ENCODE data around the gene RRP12.

RRP12 gene

GRCh38 chr10:97372233-97372875 is 28.8 kb downstream of the RRP12 start:
- no peak overlapping the region for H3K27ac Mint-ChIP-seq
- no peak for ATAC-seq (replicated peaks)
- peaks cover 0 to 3% of the 10 kb centered on the region in 2 donors for H3K4me1 Mint-ChIP-seq
- H3K36me3 Mint-ChIP-seq: peaks cover 58 to 73% of the 10 kb centered on the region in 2 donors
- no peaks in the 10 kb centered on the region for H3K27me3 Mint-ChIP-seq
- no peak for DNase-seq
- H3K4me3 Mint-ChIP-seq: no peak overlapping the region
- H3K9me3 Mint-ChIP-seq: no peaks in the 10 kb centered on the region

GRCh38 chr10:97371696-97372095 is 29.4 kb downstream of the RRP12 start:
- Mint-ChIP-seq H3K36me3 (peaks cover 65 to 79% of the 10 kb centered on the region in 2 donors), H3K4me3 (no peak overlapping the region), H3K27me3 (no peaks in the 10 kb centered on the region), H3K27ac (no peak overlapping the region), H3K4me1 (peaks cover 3 to 9% of the 10 kb centered on the region in 2 donors), H3K9me3 (no peaks in the 10 kb centered on the region)
- DNase-seq: no peak
- no peak for ATAC-seq (replicated peaks)

- no peaks in the 10 kb centered on the region for H3K27me3 Mint-ChIP-seq
- H3K9me3 Mint-ChIP-seq: no peaks in the 10 kb centered on the region
- DNase-seq (no peak), ATAC-seq (replicated peaks) (no peak)
- peaks cover 19 to 37% of the 10 kb centered on the region in 2 donors for H3K4me1 Mint-ChIP-seq
- no peak overlapping the region for H3K4me3 Mint-ChIP-seq
- H3K36me3 Mint-ChIP-seq: peaks cover 83 to 91% of the 10 kb centered on the region in 2 donors
- peak overlapping the region; percentile 94 for H3K27ac Mint-ChIP-seq
These were observed 34.0 kb downstream of the RRP12 start for GRCh38 chr10:97367126-97367649.

GRCh38 chr10:97366572-97366971 is 34.6 kb downstream of the RRP12 start:
- H3K4me3 Mint-ChIP-seq: peak overlapping the region; percentile 20 to 70
- peaks cover 19 to 37% of the 10 kb centered on the region in 2 donors for H3K4me1 Mint-ChIP-seq
- H3K27ac Mint-ChIP-seq: peak overlapping the region; percentile 94
- H3K27me3 Mint-ChIP-seq: no peaks in the 10 kb centered on the region
- H3K9me3 Mint-ChIP-seq: no peaks in the 10 kb centered on the region
- ATAC-seq (replicated peaks) (no peak), DNase-seq (no peak)
- peaks cover 78 to 85% of the 10 kb centered on the region in 2 donors for H3K36me3 Mint-ChIP-seq

GRCh38 chr10:97365761-97366351 is 35.3 kb downstream of the RRP12 start:
- Mint-ChIP-seq H3K9me3 (no peaks in the 10 kb centered on the region), H3K4me1 (peaks cover 19 to 37% of the 10 kb centered on the region in 2 donors), H3K4me3 (peak overlapping the region; percentile 59 to 70), H3K27ac (peak overlapping the region; percentile 94), H3K27me3 (no peaks in the 10 kb centered on the region), H3K36me3 (peaks cover 77 to 86% of the 10 kb centered on the region in 2 donors)
- peak; percentile 88 for ATAC-seq (replicated peaks)
- no peak for DNase-seq

- no peak for DNase-seq
- Mint-ChIP-seq H3K36me3 (peaks cover 71 to 79% of the 10 kb centered on the region in 2 donors), H3K27ac (peak overlapping the region; percentile 31), H3K4me3 (no peak overlapping the region), H3K4me1 (peaks cover 19 to 37% of the 10 kb centered on the region in 2 donors), H3K27me3 (no peaks in the 10 kb centered on the region), H3K9me3 (no peaks in the 10 kb centered on the region)
- ATAC-seq (replicated peaks): no peak
These were observed 38.1 kb downstream of the RRP12 start for GRCh38 chr10:97363071-97363470.

GRCh38 chr10:97362310-97363033 is 38.7 kb downstream of the RRP12 start:
- ATAC-seq (replicated peaks) (no peak), DNase-seq (no peak)
- Mint-ChIP-seq H3K4me3 (no peak overlapping the region), H3K27ac (no peak overlapping the region), H3K9me3 (no peaks in the 10 kb centered on the region), H3K27me3 (no peaks in the 10 kb centered on the region), H3K36me3 (peaks cover 72 to 76% of the 10 kb centered on the region in 2 donors), H3K4me1 (peaks cover 19 to 35% of the 10 kb centered on the region in 2 donors)

GRCh38 chr10:97361537-97361901 is 39.6 kb downstream of the RRP12 start:
- peaks cover 14 to 26% of the 10 kb centered on the region in 2 donors for H3K4me1 Mint-ChIP-seq
- no peak overlapping the region for H3K27ac Mint-ChIP-seq
- peaks cover 69 to 73% of the 10 kb centered on the region in 2 donors for H3K36me3 Mint-ChIP-seq
- DNase-seq (no peak), ATAC-seq (replicated peaks) (no peak)
- H3K4me3 Mint-ChIP-seq: no peak overlapping the region
- H3K27me3 Mint-ChIP-seq: no peaks in the 10 kb centered on the region
- H3K9me3 Mint-ChIP-seq: no peaks in the 10 kb centered on the region

- no peak overlapping the region for H3K27ac Mint-ChIP-seq
- peaks cover 9 to 25% of the 10 kb centered on the region in 2 donors for H3K4me1 Mint-ChIP-seq
- peaks cover 68 to 73% of the 10 kb centered on the region in 2 donors for H3K36me3 Mint-ChIP-seq
- no peaks in the 10 kb centered on the region for H3K27me3 Mint-ChIP-seq
- H3K4me3 Mint-ChIP-seq: no peak overlapping the region
- DNase-seq: no peak
- ATAC-seq (replicated peaks): no peak
- no peaks in the 10 kb centered on the region for H3K9me3 Mint-ChIP-seq
These were observed 40.2 kb downstream of the RRP12 start for GRCh38 chr10:97360705-97361536.

GRCh38 chr10:97358781-97359180 is 42.4 kb downstream of the RRP12 start:
- no peak for ATAC-seq (replicated peaks)

GRCh38 chr10:97358349-97358748 is 42.8 kb downstream of the RRP12 start:
- DNase-seq (no peak), ATAC-seq (replicated peaks) (no peak)
- H3K4me1 Mint-ChIP-seq: peaks cover 3 to 11% of the 10 kb centered on the region in 2 donors
- H3K9me3 Mint-ChIP-seq: no peaks in the 10 kb centered on the region
- peaks cover 52 to 55% of the 10 kb centered on the region in 2 donors for H3K36me3 Mint-ChIP-seq
- no peak overlapping the region for H3K27ac Mint-ChIP-seq
- H3K4me3 Mint-ChIP-seq: no peak overlapping the region
- H3K27me3 Mint-ChIP-seq: no peaks in the 10 kb centered on the region

More at GRCh38 chr10:97358781-97359180, 42.4 kb downstream of the RRP12 start:
- Mint-ChIP-seq H3K27ac (no peak overlapping the region), H3K4me1 (peaks cover 3 to 11% of the 10 kb centered on the region in 2 donors), H3K9me3 (no peaks in the 10 kb centered on the region), H3K36me3 (peaks cover 56 to 59% of the 10 kb centered on the region in 2 donors), H3K27me3 (no peaks in the 10 kb centered on the region), H3K4me3 (no peak overlapping the region)
- no peak for DNase-seq

- Mint-ChIP-seq H3K27ac (no peak overlapping the region), H3K4me3 (no peak overlapping the region), H3K27me3 (no peaks in the 10 kb centered on the region), H3K36me3 (peaks cover 46 to 50% of the 10 kb centered on the region in 2 donors), H3K9me3 (no peaks in the 10 kb centered on the region), H3K4me1 (peaks cover 3 to 11% of the 10 kb centered on the region in 2 donors)
- ATAC-seq (replicated peaks) (no peak), DNase-seq (no peak)
These were observed 44.2 kb downstream of the RRP12 start for GRCh38 chr10:97356918-97357317.

GRCh38 chr10:97356318-97356914 is 44.7 kb downstream of the RRP12 start:
- Mint-ChIP-seq H3K4me1 (peaks cover 3 to 11% of the 10 kb centered on the region in 2 donors), H3K27me3 (no peaks in the 10 kb centered on the region), H3K27ac (no peak overlapping the region), H3K4me3 (no peak overlapping the region), H3K9me3 (no peaks in the 10 kb centered on the region), H3K36me3 (peaks cover 46 to 53% of the 10 kb centered on the region in 2 donors)
- DNase-seq (no peak), ATAC-seq (replicated peaks) (no peak)
